ENCODE results near the gene DUSP22.
"Not testable (repeated sequence)": the region's sequence is repeated elsewhere in the genome, so short reads cannot be mapped to it uniquely, and the experiment has no call there.

Gene DUSP22

DNA sequence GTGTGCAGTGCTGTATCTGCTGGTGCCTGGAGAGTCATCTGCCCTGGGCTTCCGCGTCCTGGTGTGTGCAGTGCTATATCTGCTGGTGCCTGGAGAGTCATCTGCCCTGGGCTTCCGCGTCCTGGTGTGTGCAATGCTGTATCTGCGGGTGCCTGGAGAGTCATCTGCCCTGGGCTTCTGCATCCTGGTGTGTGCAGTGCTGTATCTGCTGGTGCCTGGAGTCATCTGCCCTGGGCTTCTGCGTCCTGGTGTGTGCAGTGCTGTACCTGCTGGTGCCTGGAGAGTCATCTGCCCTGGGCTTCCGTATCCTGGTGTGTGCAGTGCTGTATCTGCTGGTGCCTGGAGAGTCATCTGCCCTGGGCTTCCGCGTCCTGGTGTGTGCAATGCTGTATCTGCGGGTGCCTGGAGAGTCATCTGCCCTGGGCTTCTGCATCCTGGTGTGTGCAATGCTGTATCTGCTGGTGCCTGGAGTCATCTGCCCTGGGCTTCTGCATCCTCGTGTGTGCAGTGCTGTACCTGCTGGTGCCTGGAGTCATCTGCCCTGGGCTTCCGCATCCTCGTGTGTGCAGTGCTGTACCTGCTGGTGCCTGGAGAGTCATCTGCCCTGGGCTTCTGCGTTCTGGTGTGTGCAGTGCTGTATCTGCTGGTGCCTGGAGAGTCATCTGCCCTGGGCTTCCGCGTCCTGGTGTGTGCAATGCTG lies 33.0 kb downstream of the DUSP22 start:
- not testable (repeated sequence) for DNase-seq

DNA sequence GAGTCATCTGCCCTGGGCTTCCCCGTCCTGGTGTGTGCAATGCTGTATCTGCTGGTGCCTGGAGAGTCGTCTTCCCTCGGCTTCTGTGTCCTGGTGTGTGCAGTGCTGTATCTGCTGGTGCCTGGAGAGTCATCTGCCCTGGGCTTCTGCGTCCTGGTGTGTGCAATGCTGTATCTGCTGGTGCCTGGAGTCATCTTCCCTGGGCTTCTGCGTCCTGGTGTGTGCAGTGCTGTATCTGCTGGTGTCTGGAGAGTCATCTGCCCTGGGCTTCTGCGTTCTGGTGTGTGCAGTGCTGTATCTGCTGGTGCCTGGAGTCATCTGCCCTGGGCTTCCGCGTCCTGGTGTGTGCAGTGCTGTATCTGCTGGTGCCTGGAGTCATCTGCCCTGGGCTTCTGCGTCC lies 33.8 kb downstream of the DUSP22 start:
- not testable (repeated sequence) for DNase-seq

DNA sequence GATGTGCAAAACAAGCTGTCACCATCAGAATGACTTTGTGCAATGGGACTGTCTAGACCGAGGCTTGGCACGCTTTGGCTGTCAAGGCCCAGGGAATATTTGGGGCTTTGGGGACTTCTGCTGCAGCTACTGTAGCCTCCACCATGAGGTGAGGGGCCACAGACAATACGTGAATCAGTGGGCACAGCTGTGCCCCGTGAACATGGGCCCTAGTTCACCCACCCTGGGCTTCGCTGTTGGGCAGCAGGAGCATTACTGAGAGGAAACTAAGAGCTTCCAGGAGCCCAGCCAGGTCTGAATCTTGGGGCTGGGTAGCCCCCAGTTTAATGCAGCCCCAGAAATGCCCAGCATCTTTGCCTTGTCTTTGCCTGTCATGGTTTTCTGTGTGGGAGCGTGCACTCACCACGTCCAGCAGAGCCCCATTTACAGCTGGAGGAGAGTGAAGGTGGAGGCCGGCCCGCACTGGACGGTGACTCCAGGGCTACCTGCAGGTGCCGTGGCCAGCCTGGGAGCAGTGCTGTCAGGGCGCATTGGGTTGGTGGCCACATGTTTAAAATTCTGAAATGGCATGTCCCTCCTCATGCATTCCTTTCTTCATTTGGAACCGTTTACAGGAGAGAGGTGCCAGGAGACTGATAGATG lies 34.7 kb downstream of the DUSP22 start:
- no peak for DNase-seq

DNA sequence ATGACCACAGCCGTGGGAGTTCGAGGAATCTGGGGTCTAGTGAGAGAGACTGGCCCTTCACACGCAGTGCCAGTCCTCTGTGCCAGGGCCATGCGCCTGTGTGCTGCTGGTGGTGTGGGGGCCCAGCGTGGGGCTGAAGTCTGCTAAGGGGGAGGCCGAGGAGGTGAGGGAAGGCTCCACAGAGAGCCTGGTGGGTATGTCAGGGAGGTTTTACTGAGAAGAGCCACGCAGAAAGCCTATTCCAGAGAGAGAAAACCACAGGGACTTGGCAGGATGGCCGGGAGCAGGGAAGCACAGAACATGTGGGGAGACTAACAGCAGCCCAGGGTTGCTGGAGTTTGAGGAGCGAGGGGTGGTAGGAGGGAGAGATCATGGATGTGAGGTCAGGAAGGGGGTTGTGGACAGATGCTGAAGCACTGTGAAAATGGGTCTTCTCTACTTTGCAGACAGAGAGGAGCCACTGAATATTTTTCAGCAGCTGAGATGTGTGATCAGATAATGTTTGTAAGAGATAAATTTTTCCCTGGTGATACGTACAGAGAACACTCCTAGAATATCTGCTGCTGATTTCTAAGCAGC lies 35.3 kb downstream of the DUSP22 start:
- DNase-seq: no peak

DNA sequence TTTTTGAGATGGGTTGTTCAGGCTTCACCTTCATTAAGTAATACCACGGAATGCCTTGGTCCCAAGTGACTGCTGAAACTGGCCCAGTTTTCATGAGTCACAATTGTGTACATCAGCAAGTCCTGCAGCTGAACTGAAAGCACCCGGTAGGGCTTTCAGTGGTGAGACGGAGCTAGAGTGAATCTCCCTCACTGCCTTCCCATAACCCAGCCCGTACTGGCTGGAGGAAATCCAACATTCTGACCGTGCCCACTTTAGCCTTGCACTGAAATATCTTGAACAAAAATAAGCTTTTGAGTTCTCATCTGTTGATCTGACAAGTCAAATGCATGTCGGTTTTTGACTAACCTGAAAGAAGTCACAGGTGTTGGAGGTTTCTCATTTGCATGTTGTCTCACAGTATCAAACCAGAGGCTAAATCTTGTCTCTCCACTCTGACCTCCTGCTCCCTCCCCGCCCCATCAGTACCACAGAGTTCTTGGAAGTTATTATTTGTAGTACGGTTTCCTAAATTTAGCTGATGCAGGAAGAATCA lies 35.9 kb downstream of the DUSP22 start:
- peak; percentile 53 to 54 for DNase-seq

DNA sequence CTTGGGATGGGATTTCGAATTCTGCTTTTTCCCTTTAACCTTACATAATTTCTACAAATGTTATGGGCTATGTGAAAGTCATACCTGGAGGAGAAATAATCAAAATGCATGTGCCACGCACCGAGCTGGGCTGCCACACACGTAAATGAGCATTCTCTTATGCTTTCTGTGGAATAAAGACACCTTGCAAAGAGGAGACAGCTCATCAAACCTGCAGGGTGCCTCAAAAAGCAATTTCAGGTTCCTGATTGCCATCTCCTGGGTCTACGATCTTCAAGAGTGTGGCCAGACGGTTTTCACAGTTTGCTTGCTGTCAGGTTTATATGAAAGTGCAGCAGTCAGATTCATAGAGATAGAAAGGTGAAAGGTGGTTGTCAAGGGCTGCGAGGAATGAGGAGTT lies 36.6 kb downstream of the DUSP22 start:
- DNase-seq: no peak

DNA sequence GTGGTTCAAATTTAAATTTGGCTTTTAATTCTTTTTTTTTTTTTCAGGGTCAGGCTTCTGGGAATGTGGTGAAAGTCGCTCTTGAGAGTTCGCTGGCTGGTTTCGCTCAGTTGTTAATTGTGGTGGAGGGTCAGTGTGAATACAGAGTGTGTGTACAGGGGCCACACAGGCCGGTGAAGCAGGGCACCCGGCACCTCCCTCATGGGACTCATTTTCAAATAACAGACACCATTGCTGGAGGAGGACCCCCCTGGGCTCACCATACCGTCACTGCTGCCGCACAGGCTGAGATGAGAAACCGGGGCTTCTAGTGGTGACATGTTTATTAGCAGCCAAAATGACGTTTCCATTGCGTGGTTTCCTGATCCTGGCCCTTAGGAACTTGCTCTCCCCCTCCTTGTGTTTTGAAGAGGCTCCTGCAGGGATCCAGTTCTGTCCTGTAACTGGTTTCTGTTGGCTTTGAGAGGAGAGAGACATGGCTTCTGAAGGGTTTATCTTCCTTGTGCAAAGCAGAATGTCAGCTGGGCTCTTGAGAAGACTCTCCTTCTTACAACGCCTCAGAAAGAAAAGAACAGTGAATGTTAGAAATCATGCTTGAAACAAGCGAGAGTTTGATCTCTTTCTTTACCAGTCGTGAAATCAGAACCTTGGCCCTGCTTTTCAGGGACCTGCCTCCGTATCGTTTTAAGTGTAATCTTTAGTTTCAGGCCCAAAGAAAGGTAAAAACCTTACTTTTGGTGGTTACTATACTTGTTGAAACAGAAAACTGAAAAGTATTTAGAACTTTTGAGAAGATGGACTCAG lies 37.8 kb downstream of the DUSP22 start:
- no peak for DNase-seq

DNA sequence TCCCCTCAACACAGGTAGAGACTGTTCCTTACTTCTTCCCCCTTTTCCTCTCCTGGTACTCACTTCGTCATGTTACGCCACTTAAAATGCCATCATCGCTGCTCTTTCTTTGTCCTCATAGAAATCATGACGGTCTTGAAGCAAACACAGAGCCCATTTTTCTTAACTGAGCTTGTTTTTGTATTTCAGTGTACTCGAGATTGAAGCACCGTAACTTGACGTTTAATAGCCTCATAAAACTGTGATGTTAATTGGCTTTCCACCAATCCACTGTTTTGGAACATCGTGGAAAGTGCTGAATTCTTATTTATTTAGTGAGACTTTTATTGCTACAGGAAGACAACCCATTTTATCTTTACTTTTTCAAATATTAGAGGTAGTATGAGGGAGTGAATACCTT lies 38.7 kb downstream of the DUSP22 start:
- DNase-seq: no peak

DNA sequence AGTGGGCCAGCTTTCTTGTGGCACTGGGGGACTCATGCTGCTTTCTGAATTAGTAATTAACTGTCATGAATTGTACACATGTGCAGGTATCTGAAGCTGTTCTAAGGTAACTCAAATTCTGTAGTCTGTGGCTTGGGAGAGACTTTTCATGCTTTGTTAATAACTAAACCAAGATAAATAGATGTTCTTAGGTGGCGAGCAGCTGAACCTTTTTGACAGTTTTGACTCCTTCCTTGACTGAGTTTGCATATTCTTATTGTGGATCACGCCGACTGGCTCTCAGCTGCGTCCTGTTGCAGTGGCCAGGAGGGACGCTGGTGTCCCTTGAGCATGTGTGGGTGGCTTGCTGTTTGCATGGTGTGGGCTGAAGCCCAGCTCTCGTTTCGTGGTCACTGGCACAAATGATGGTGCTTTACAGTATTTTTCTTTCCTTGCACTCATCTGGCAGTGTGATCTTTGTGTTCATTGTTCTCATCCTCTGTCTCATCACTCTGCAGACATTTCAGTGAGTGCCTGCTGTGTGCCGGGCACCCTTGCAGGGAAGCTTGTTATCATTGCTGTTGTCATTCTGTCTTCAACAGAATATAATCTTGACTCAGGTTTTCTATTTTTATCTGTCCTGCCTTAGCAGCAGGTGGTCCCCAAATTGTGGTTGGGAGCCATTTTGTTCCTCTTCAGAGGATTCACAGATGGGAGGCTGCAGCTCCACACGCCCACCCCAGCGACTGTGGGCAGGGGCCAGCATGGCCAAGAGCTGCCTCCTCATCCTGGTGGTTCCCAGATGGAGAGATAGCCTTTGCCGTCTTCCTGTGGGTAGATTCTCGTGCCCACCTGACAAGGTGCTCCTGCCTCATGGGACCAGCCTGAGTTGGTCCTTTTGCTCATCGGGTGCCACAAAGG lies 39.6 kb downstream of the DUSP22 start:
- DNase-seq: no peak

DNA sequence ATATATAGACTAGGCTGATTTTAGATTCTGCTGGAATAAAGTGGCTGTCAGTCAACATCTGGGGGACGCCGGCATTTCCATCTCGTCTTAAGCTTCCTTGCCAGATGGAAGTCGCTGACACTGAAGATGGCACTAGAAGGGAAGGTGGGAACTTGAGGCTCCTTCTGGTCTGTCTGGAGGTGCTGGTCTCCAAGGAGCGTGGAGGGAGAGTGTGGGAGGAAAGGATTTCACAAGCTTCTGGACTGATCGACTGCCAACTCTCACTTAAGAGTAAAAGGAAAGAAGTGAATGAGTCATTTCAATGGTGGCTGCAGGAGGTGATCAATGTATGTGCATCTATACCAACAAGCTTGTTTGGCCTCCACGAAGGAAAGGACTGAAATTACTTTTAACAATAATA lies 40.4 kb downstream of the DUSP22 start:
- no peak for DNase-seq

DNA sequence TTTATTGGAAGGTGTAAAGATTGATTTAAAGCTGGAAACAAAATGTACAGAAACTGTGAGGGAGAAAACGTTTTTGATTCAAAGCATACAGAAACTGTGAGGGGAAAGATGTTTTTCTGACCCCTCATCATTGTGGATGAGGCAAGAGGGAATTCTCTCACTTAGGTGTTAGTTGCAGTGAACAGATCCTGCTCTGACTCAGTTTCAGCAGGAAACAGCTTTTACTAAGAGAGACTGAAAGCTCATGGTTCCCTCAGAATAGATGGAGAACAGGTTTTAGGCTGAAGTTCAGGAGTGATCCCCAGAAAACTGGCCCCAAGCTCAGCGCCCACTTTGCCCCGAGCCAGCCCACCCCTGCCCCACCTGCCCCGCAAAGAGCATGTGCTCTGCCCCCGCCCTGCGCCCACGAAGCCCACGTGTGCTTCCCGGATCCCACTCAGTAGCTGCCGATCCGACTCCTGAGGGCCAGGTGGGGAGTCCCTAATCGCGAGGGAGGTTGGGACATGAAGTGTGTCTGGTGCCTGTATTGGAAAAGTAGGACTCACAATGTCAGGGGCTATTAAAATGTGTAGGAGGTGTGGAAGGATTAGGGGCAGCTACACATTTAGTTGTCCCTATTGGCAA lies 41.2 kb downstream of the DUSP22 start:
- no peak for DNase-seq

DNA sequence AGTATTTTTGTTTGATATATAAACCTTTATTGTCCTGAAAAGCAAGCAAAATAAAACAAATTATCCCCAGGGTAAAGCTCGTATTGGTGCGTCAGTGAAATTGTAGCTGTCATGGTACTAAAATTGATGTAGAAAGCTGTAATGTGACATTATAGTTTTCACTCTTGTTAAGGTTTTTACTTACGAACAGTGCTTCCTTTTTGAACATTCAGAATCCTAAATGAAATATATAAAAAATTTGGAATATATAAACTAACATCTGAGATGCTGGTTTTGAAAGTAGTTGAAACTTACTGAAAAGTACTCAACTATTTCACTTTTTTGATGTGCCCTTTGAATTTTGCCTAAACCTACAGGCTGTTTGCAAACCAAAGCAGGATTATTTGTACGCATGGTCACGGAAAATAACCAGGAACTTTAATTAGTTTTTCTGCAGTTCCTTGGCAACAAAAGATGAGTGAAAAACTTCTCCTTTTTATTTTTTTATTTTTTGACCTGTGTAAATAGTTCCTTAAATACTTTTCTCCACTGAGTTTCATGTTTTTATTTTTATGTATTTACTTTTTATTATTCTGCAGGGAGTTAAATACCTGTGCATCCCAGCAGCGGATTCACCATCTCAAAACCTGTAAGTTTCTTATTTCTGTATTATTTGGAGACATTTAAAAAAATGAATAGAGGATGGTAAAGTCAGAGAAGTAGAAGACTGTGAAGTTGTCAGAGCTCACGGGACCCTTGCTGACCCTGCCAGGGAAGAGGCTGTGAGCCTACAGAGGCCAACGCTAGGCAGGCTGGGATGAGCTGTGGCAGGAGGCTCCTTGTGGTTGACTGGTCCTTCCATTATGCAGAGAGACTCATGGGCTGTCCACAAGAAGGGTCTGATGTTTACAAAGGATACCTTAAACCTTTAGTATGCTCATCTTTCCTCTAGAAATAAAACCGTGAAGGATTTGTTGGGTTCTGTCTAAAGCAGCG lies 42.5 kb downstream of the DUSP22 start:
- DNase-seq: no peak

DNA sequence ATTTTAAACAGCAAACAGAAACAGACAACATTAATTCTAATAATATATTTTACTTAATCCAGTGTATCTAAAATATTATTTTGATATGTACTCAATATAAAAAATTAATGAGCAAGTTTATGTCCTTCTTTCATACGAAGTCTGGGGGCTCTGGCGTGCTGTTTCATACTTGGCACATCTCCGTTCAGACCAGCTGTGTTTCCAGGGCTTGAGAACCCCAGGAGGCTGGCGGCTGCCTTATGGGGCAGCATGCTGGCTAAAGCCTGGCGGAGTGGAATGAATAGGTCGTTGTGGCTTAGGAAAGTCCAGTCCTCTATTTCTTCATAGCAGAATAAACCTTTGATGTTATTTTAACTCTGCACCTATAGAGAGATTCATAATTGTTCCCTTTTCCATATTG lies 43.3 kb downstream of the DUSP22 start:
- DNase-seq: no peak

DNA sequence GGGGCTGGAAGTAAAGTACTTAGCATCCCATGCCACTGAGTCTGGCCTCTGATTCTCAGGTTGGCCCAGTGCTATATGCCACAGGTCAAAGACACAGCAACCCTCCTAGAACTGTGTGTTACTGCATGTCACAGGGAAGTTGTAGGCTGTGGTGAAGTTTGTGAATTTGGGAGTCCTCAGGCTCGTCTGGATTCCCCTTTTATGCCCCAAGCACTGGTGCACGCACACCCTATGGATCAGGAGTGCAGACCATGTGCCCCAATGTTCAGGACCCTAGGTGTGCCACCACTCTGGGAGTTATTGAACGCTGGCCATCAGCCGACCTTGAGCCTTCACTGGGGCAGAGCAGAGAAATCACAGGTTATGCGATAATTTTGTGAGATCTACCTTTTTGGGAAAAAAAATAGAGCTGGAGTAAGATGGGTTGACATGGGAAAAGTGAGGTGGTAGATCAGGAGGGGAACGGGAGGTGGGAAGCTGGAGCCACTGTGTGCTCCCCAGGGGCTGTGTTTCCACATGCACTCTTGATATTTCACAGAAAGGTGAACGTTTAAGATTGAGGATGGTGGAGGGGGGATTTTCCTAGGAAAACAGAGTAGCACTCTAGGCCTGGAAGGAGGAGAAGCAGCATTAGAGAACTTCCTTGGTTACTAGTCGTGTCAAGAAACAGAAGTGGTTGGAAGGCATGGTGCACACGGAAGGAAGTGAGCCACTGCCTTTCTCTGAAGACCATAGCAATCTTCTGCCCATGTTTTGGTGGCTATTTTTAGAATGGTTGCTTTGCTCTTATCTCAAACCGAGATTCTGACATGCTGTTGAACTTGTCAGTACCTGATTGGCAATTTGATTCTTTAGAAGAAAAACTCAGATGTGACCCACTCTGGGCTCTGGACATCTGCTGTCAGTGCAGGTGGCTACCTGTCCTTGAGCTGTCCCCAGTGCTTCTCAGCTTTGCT lies 44.1 kb downstream of the DUSP22 start:
- DNase-seq: no peak

DNA sequence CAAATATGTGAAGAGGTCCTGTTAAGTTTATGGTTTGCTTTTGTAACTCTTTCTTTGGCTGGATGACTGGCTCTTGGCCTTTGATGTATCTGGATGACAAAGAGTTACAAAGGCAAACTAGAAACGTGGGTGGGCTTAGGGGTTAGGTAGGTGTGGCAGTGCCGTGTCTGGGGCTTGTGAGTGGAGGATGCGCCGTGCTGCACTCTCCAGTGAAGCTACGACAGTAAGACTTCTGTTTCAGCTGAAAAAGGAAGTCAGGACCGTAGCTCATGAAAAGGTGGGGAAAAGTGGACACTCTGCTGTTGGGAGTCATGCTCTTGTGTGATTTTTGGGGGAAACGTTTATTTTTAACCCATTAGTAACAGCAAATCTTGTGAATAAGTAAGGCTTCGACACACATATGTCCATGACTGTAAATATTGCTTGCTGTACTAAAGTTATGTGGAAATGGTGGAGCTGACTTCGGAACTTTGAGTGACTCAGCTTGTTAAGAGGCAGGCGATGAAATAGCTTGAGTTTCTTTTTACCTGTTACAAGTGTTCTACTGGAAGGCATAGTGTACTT lies 45.6 kb downstream of the DUSP22 start:
- DNase-seq: peak in 1 of 2 experiments; percentile 56

DNA sequence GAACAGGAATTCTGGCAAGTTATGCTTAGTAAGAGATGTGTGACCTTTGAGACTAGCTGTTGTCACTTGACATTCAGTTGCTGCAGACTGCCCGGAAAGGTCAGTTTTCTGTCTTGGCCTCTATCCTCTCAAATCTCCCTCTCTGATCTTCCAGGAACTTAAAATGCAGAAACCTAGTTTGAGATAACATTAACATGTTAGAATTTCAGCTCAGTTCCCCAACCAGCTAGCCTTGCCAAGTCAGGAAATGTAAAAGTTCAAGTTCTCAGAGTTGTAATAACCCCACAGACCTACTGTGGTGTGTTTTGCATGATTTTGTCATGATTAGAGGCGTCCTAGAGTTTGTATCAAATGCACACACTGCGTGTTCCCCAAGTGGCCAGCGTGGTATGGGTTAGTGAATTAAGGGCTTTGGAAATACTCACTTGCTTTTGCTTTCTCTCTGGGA lies 46.6 kb downstream of the DUSP22 start:
- no peak for DNase-seq

DNA sequence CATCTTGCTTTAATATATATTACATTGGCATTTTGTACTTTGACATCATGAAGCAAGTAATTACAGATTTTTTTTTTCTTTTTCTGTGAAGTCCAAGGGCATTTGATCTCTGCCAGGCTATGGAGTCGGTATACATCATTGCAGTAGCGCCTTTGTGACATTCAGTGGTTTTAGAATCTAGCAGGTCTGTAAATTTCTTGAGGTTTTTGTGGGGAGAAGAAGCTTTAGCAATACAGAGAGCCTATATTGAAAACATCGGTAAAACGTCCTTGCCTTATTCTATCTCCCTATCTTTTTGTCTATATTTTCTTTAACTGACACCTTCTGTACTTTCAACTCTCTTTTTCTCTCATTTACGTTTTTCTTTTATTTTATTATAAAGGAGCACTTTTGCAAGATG lies 47.2 kb downstream of the DUSP22 start:
- no peak for DNase-seq

DNA sequence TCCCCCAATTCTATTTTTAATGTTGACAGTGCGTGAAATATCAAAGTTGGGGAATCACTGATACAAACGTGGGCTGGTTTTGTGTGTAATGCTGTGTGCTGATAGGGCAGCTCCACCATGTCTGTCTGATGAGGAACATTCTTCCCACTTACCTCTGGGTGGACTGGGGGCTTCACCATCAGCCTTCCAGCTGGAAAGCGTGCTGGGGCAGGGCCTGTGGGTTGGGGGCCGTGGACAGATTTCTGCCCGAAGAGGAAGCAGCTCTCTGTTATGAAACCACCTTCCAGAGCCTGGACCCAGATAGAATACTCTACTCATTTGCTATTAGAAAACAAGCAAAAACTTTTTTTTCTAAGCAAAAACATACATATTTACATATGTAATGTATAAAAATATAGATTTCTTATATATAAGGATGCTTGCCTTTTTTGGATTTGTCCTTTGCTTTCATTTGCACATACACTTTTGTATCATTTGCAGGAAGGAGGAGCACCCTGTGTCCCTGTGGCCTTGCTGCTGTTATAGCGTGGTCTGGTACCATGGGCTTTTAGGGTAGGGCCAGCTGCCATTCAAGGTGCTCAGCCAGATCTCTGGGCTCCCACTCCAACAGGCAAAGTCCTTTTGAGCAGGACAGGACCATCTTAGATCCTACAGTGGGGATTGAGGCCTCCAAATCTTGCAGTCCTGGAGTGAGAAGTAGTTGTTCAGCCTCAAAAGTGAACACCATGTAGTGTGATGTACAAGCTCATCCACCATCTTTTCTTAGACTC lies 48.1 kb downstream of the DUSP22 start:
- DNase-seq: no peak
